ENCODE results near the gene SAXO1. TPM values are rescaled to one million over a fixed set of nuclear protein-coding genes. Genes with fewer than 3 reads are reported as not detected.
"Not testable (repeated sequence)": the region's sequence is repeated elsewhere in the genome, so short reads cannot be mapped to it uniquely, and the experiment has no call there.

SAXO1 gene
- total RNA-seq, 2 donors from 2014 or later = not detected

- no peak for DNase-seq
- H3K36me3 ChIP-seq (replicated peaks in 1 of 2; ENCODE audit: insufficient read depth in 1 of 2, low read depth in 2 of 2) = no peaks in the 10 kb centered on the region
- peaks cover 0 to 6% (median 0%) of the 10 kb centered on the region in 3 donors for H3K9me3 ChIP-seq
- H3K27ac ChIP-seq = no peak overlapping the region
- ATAC-seq = no peak
- H3K27me3 ChIP-seq = no peaks in the 10 kb centered on the region
- TF ChIP-seq CTCF (IDR thresholded peaks at IDR 0.05) (no peak), POLR2A (IDR thresholded peaks at IDR 0.05) (no peak)
- no peak overlapping the region for H3K4me3 ChIP-seq
- WGBS, 2 donors = 70 to 71% methylated on average over 8 to 10 of the region's 10 CpGs
- intact Hi-C loops (cut with DNase I) = no loop called here
- no peaks in the 10 kb centered on the region for H3K4me1 ChIP-seq
Measured at GRCh38 chr9:18994263-18994916, 38.6 kb downstream of the SAXO1 start.

DNA sequence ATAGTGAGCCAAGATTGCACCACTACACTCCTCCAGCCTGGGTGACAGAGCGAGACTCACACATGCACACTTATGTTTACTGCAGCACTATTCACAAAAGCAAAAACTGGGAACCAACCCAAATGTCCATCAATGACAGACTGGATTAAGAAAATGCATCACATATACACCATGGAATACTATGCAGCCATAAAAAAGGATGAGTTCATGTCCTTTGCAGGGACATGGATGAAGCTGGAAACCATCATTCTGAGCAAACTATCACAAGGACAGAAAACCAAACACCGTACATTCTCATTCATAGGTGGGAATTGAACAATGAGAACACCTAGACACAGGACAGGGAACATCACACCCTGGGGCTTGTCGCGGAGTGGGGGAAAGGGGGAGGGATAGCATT, 41.8 kb downstream of the SAXO1 start:
- H3K27ac ChIP-seq; H3K4me1 ChIP-seq; H3K4me3 ChIP-seq; H3K27me3 ChIP-seq; ATAC-seq; DNase-seq; H3K9me3 ChIP-seq; H3K36me3 ChIP-seq (replicated peaks in 1 of 2; ENCODE audit: insufficient read depth in 1 of 2, low read depth in 2 of 2); intact Hi-C loops (cut with DNase I): not testable (repeated sequence)
- 90 to 95% methylated on average over 4 of the region's 4 CpGs for WGBS, 2 donors

DNA sequence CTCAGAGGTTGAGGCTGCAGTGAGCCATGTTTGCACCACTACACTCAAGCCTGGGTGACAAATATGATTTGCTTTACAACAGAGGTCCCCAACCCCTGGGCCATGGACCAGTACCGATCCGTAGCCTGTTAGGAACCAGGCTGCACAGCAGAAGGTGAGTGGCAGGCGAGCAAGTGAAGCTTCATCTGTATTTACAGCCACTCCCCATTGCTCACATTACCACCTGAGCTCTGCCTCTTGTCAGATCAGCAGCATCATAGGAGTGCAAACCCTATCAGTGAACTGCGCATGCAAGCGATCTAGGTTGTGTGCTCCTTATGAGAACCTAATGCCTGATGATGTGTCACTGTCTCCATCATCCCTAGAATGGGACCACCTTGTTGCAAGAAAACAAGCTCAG, 42.5 kb downstream of the SAXO1 start:
- Histone ChIP-seq H3K4me1 (no peaks in the 10 kb centered on the region), H3K4me3 (no peak overlapping the region), H3K36me3 (replicated peaks in 1 of 2; ENCODE audit: insufficient read depth in 1 of 2, low read depth in 2 of 2) (no peaks in the 10 kb centered on the region), H3K9me3 (no peaks in the 10 kb centered on the region), H3K27me3 (no peaks in the 10 kb centered on the region), H3K27ac (no peak overlapping the region)
- intact Hi-C loops (cut with DNase I) = no loop called here
- no peak for TF ChIP-seq POLR2A (IDR thresholded peaks at IDR 0.05)
- TF ChIP-seq CTCF (IDR thresholded peaks at IDR 0.05) = no peak
- no peak for ATAC-seq
- 78 to 93% methylated on average over 5 of the region's 5 CpGs for WGBS, 2 donors
- DNase-seq = no peak

DNA sequence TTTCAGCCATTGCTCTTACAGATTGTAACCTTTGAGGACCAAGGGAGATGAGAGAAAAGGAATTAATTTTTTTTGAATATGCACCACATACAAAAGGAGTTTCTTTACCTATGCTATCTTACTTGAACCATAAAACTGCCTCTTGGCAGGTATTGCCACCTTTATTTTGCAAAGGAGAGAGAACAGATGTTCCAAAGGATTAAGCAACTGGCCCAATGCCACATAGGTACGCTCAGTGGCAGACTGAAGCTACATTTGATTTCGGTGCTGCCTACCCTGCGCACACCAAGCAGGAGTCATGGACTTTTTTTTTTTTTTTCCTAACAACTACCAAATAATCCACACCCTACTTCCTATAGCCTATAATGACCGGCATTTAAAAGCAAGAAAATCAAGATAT, 43.1 kb downstream of the SAXO1 start:
- intact Hi-C loops (cut with DNase I) = no loop called here
- no peak for TF ChIP-seq CTCF (IDR thresholded peaks at IDR 0.05)
- no peaks in the 10 kb centered on the region for H3K4me1 ChIP-seq
- no peak overlapping the region for H3K27ac ChIP-seq
- H3K4me3 ChIP-seq = no peak overlapping the region
- H3K9me3 ChIP-seq = no peaks in the 10 kb centered on the region
- no peaks in the 10 kb centered on the region for H3K36me3 ChIP-seq (replicated peaks in 1 of 2; ENCODE audit: insufficient read depth in 1 of 2, low read depth in 2 of 2)
- 68 to 72% methylated on average over 4 of the region's 4 CpGs for WGBS, 2 donors
- DNase-seq (peak in 2 of 4 donors; percentile 4 to 23), ATAC-seq (no peak)
- no peaks in the 10 kb centered on the region for H3K27me3 ChIP-seq

DNA sequence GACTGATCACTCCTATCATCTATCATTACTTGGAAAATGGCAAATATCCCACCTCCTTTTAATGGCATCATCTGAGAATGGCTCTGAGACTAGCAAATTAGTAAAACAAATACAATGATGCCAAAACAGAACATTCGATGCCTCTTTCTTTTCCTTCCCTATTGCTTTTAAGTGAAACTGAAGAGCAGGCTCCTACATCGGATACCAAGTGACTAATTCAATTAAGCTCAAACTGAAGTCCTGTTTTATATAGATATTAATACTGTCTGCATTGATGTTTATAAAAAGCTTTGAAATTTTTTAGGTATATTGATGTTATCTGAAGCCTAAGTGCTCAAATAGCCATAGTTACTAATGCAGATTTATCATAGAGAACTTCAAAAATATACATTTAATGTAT, 43.9 kb downstream of the SAXO1 start:
- TF ChIP-seq POLR2A (IDR thresholded peaks at IDR 0.05) (no peak), CTCF (IDR thresholded peaks at IDR 0.05) (no peak)
- H3K4me1 ChIP-seq = no peaks in the 10 kb centered on the region
- no peak for ATAC-seq
- no peak overlapping the region for H3K27ac ChIP-seq
- H3K9me3 ChIP-seq = no peaks in the 10 kb centered on the region
- H3K4me3 ChIP-seq = no peak overlapping the region
- no peaks in the 10 kb centered on the region for H3K36me3 ChIP-seq (replicated peaks in 1 of 2; ENCODE audit: insufficient read depth in 1 of 2, low read depth in 2 of 2)
- no peaks in the 10 kb centered on the region for H3K27me3 ChIP-seq
- intact Hi-C loops (cut with DNase I) = no loop called here
- 71 to 79% methylated on average over 2 of the region's 2 CpGs for WGBS, 2 donors
- no peak for DNase-seq

Data from body of pancreas (tissue), 4 donors.